ENCODE data around the gene PDE11A.

DNA sequence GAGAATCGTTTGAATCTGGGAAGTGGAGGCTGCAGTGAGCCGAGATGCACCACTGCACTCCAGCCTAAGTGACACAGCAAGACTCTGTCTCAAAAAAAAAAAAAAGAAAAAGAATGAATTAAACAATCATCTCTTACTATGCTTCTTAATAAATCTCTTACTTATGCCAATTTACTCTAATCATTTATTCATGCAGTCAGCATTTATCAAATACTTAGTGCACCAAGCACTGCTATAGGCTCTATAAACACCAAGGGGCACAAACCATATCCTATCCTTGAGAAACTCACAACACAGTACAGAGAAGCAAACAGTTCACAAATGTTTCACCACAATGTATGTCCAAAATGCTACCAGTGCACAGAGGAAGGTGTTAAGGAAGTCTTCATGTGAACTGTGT, 189.4 kb downstream of the PDE11A start:
- TF ChIP-seq, protein P1, sequence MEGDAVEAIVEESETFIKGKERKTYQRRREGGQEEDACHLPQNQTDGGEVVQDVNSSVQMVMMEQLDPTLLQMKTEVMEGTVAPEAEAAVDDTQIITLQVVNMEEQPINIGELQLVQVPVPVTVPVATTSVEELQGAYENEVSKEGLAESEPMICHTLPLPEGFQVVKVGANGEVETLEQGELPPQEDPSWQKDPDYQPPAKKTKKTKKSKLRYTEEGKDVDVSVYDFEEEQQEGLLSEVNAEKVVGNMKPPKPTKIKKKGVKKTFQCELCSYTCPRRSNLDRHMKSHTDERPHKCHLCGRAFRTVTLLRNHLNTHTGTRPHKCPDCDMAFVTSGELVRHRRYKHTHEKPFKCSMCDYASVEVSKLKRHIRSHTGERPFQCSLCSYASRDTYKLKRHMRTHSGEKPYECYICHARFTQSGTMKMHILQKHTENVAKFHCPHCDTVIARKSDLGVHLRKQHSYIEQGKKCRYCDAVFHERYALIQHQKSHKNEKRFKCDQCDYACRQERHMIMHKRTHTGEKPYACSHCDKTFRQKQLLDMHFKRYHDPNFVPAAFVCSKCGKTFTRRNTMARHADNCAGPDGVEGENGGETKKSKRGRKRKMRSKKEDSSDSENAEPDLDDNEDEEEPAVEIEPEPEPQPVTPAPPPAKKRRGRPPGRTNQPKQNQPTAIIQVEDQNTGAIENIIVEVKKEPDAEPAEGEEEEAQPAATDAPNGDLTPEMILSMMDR (IDR thresholded peaks at IDR 0.05): no peak
- no peak for TF ChIP-seq POLR2A (IDR thresholded peaks at IDR 0.05)

Measured in adrenal gland (tissue), 5 donors.